Ishikawa (cell line): ENCODE data around the gene MAP3K20.

Experiments
- EGR1 ChIP-seq: IDR thresholded peaks from 2 replicates; pipeline ENCODE4 v1.6.1; 2012
- EP300 ChIP-seq: IDR thresholded peaks from 2 replicates; pipeline ENCODE4 v1.6.1; 2012; ENCODE audit warnings: borderline replicate concordance
- RAD21 ChIP-seq: IDR thresholded peaks from 2 replicates; pipeline ENCODE4 v1.6.1; 2012; ENCODE audit warnings: low read depth
- REST ChIP-seq: IDR thresholded peaks from 2 replicates; pipeline ENCODE4 v1.6.1; 2012; ENCODE audit warnings: low read depth, mild to moderate bottlenecking
- TEAD4 ChIP-seq: IDR thresholded peaks from 2 replicates; pipeline ENCODE4 v1.6.1; 2012

- TF ChIP-seq TEAD4: no peak
- TF ChIP-seq EGR1: no peak
- no peak for TF ChIP-seq EP300
- no peak for TF ChIP-seq RAD21
- no peak for TF ChIP-seq REST
These were observed 123.6 kb downstream of the MAP3K20 start for GRCh38 chr2:173199294-173199693.
